ENCODE data around the gene RNF13.

DNA sequence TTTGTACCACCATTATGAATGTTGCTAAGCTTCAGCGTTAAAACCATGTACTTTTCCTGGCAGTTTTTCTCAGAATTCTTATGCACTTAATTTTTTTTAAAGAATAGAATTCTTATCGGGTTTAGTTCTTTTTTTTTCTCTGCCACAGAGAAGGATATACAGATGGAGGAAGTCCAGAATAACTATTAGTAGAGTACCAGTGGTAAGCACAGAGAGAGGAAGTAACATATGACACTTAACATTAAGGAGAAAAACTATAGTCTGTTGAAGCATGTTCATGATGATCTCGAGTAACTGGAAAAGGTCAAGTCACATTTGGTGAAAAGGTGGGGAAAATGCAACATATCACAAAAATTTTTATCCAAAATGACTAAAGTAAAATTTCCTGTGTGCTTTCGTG lies 68.9 kb downstream of the RNF13 start:
- TF ChIP-seq, protein P1, sequence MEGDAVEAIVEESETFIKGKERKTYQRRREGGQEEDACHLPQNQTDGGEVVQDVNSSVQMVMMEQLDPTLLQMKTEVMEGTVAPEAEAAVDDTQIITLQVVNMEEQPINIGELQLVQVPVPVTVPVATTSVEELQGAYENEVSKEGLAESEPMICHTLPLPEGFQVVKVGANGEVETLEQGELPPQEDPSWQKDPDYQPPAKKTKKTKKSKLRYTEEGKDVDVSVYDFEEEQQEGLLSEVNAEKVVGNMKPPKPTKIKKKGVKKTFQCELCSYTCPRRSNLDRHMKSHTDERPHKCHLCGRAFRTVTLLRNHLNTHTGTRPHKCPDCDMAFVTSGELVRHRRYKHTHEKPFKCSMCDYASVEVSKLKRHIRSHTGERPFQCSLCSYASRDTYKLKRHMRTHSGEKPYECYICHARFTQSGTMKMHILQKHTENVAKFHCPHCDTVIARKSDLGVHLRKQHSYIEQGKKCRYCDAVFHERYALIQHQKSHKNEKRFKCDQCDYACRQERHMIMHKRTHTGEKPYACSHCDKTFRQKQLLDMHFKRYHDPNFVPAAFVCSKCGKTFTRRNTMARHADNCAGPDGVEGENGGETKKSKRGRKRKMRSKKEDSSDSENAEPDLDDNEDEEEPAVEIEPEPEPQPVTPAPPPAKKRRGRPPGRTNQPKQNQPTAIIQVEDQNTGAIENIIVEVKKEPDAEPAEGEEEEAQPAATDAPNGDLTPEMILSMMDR (IDR thresholded peaks at IDR 0.05; ENCODE audit: extremely low read depth in 1 of 2, insufficient read depth in 1 of 2, low read depth in 1 of 2, low read length in 2 of 2), result no peak
- TF ChIP-seq POLR2AphosphoS5 (IDR thresholded peaks at IDR 0.05; ENCODE audit: insufficient read depth, low read depth, low read length) (no peak), POLR2A (IDR thresholded peaks at IDR 0.05; ENCODE audit: low read depth, low read length) (no peak), MYC (IDR thresholded peaks at IDR 0.05; ENCODE audit: low read depth, low read length) (no peak), EZH2 (IDR thresholded peaks at IDR 0.05; ENCODE audit: borderline replicate concordance, low read depth, low read length, severe bottlenecking) (no peak), GATA2 (IDR thresholded peaks at IDR 0.05; ENCODE audit: insufficient read depth, insufficient read length, low read depth, low read length) (no peak)
- TF ChIP-seq, protein P2, sequence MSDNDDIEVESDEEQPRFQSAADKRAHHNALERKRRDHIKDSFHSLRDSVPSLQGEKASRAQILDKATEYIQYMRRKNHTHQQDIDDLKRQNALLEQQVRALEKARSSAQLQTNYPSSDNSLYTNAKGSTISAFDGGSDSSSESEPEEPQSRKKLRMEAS (IDR thresholded peaks at IDR 0.05; ENCODE audit: insufficient read depth, insufficient read length), result no peak

Measured in endothelial cell of umbilical vein (primary cell).